Endothelial cell of umbilical vein (primary cell): ENCODE measurements around the gene GRM7. TPM values are rescaled to one million over a fixed set of nuclear protein-coding genes. Genes with fewer than 3 reads are reported as not detected.

Source experiments
- BruUV-seq: library from RNA; stranded (reverse); fragments of 400-500 nt; replicated peaks from 2 replicates; lab custom pipeline; 2021; lab: Mats Ljungman, UMichigan
- CTCF ChIA-PET: fragments of 300-600, 350-600 bp; sonication (Branson Sonifier 250); formaldehyde crosslinking; loops from one replicate; lab custom pipeline; 2021; ENCODE audit warnings: antibody characterized with exemption, inconsistent platforms; lab: Charles Lee
- POLR2A ChIA-PET: fragments of 300-600, 350-600 bp; sonication (Branson Sonifier 250); formaldehyde crosslinking; loops from one replicate; lab custom pipeline; 2021; ENCODE audit warnings: antibody characterized with exemption, inconsistent platforms; lab: Charles Lee
- DNase-seq: peaks from one replicate; pipeline ENCODE4 v3.0.0-alpha.2; 2011; ENCODE audit warnings: low read depth, low spot score
- FAIRE-seq: peaks from 2 replicates; lab custom pipeline; 2011; peaks lifted over from hg19 to GRCh38; lab: Jason Lieb, UNC
- H2AFZ ChIP-seq: 2 replicates; pipeline ENCODE4 v1.6.0; 2012; ENCODE audit warnings: low read depth, low read length, control low read depth, inconsistent platforms
- H3K27ac ChIP-seq: 2 replicates; pipeline ENCODE4 v1.5.1; 2011; ENCODE audit warnings: low read depth, mild to moderate bottlenecking, control low read depth, low read length, moderate library complexity; ENCODE audit not compliant: insufficient read depth
- H3K27me3 ChIP-seq, 2 experiments: 2 replicates each; pipeline versions ENCODE4 v1.6.0 to v1.6.1; 2011; ENCODE audit warnings: low read length in 2 of 2, mixed read lengths in 1 of 2; ENCODE audit not compliant: control insufficient read depth in 2 of 2, insufficient read depth in 2 of 2
- H3K36me3 ChIP-seq, 2 experiments: 2 replicates in 1 of 2; 3 replicates in 1 of 2; pipeline ENCODE4 v1.5.1; 2011; ENCODE audit warnings: low read length in 2 of 2, mild to moderate bottlenecking in 1 of 2, moderate library complexity in 1 of 2; ENCODE audit not compliant: control insufficient read depth in 2 of 2, insufficient read depth in 2 of 2; ENCODE audit errors: extremely low read depth in 1 of 2
- H3K4me1 ChIP-seq: 3 replicates; pipeline ENCODE4 v1.5.1; 2011; ENCODE audit warnings: mild to moderate bottlenecking, low read length; ENCODE audit not compliant: control insufficient read depth, insufficient read depth; ENCODE audit errors: extremely low read depth
- H3K4me2 ChIP-seq: 2 replicates; pipeline ENCODE4 v1.6.1; 2011; ENCODE audit warnings: low read length, control low read depth, mixed read lengths; ENCODE audit not compliant: insufficient read depth
- H3K4me3 ChIP-seq, 3 experiments: fragments of 200-600 bp in 1 of 3; sonication (generic), shearing (Covaris generic) in 1 of 3; replicated peaks in 1 of 3; 2 replicates each; pipeline ENCODE4 v1.5.1; 2011 to 2016; ENCODE audit warnings: control low read depth in 3 of 3, low read length in 3 of 3, mild to moderate bottlenecking in 2 of 3, inconsistent platforms in 1 of 3, low read depth in 1 of 3, moderate library complexity in 1 of 3; ENCODE audit not compliant: insufficient read depth in 1 of 3
- H3K79me2 ChIP-seq: 2 replicates; pipeline ENCODE4 v1.6.0; 2012; ENCODE audit warnings: low read length, inconsistent platforms; ENCODE audit not compliant: control insufficient read depth, insufficient read depth
- H3K9ac ChIP-seq: replicated peaks from 2 replicates; pipeline ENCODE3; 2011; ENCODE audit warnings: low read length, control low read depth; ENCODE audit not compliant: insufficient read depth; ENCODE audit errors: extremely low read depth
- H3K9me1 ChIP-seq: replicated peaks from 3 replicates; pipeline ENCODE4 v1.6.0; 2011; ENCODE audit warnings: mild to moderate bottlenecking, low read length; ENCODE audit not compliant: control insufficient read depth, insufficient read depth; ENCODE audit errors: extremely low read depth
- H3K9me3 ChIP-seq: replicated peaks from 2 replicates; pipeline ENCODE4 v1.5.1; 2012; ENCODE audit warnings: low read length, inconsistent platforms; ENCODE audit not compliant: control insufficient read depth, insufficient read depth
- H4K20me1 ChIP-seq: replicated peaks from 2 replicates; pipeline ENCODE3; 2011; ENCODE audit warnings: mild to moderate bottlenecking, low read length; ENCODE audit not compliant: control insufficient read depth, insufficient read depth; ENCODE audit errors: extremely low read depth
- CTCF ChIP-seq, 2 donors: IDR thresholded peaks; 1 replicate in 1 of 2; 2 replicates in 1 of 2; pipeline ENCODE4 v1.5.1; 2011; ENCODE audit warnings: low read length in 2 of 2, mild to moderate bottlenecking in 2 of 2, moderate library complexity in 2 of 2, control low read depth in 1 of 2, inconsistent platforms in 1 of 2, low read depth in 1 of 2; ENCODE audit not compliant: insufficient read depth in 1 of 2; ENCODE audit errors: extremely low read depth in 1 of 2
- EZH2 ChIP-seq: IDR thresholded peaks from 2 replicates; pipeline ENCODE4 v1.6.1; 2012; ENCODE audit warnings: borderline replicate concordance, low read depth, mild to moderate bottlenecking, moderate library complexity, low read length, inconsistent platforms; ENCODE audit not compliant: severe bottlenecking
- FOS ChIP-seq: IDR thresholded peaks from 2 replicates; pipeline ENCODE4 v1.6.1; 2011; ENCODE audit warnings: mild to moderate bottlenecking, low read length, moderate library complexity, borderline replicate concordance; ENCODE audit not compliant: insufficient read depth
- GATA2 ChIP-seq: IDR thresholded peaks from 2 replicates; pipeline ENCODE4 v1.7.0; 2011; ENCODE audit warnings: low read depth, mild to moderate bottlenecking, moderate library complexity, mixed read lengths, low read length; ENCODE audit not compliant: insufficient read length, insufficient read depth
- JUN ChIP-seq: IDR thresholded peaks from 2 replicates; pipeline ENCODE4 v1.6.1; 2011; ENCODE audit warnings: borderline replicate concordance, low read depth; ENCODE audit not compliant: insufficient read length, insufficient read depth
- MAX ChIP-seq: IDR thresholded peaks from 2 replicates; pipeline ENCODE4 v1.6.1; 2011; ENCODE audit not compliant: insufficient read depth, insufficient read length
- MYC ChIP-seq: IDR thresholded peaks from one replicate; pipeline ENCODE4 v1.6.1; 2011; ENCODE audit warnings: mild to moderate bottlenecking, low read depth, low read length
- POLR2A ChIP-seq: IDR thresholded peaks from 2 replicates; pipeline ENCODE4 v1.6.1; 2012; ENCODE audit warnings: low read depth, mild to moderate bottlenecking, control low read depth, low read length
- POLR2AphosphoS5 ChIP-seq: IDR thresholded peaks from 2 replicates; pipeline ENCODE4 v1.6.1; 2012; ENCODE audit warnings: low read depth, mild to moderate bottlenecking, control low read depth, low read length, moderate library complexity; ENCODE audit not compliant: insufficient read depth
- dilution Hi-C: fragments of 300-500 bp; cut with MboI; formaldehyde crosslinking; loops from one replicate; pipeline ENCODE4 v1.15.0; 2019; ENCODE audit warnings: low sequenced_read_pairs; ENCODE audit not compliant: extremely low pct_ligation_motif_present
- intact Hi-C: fragments of 100-400 bp; cut with micrococcal nuclease; formaldehyde crosslinking; loops from one replicate; pipeline ENCODE4 v1.10.0; 2022
- polyA plus RNA-seq, 4 experiments: library from polyadenylated mRNA; depleted of rRNA in 3 of 4; stranded (reverse) in 3 of 4; unstranded in 1 of 4; fragments of >200 nt; gene quantifications; 2 replicates each; pipeline versions ENCODE4 v1.2.1 to v1.2.3, GENCODE V29; 2011 to 2012; ENCODE audit warnings: missing spikeins in 1 of 4
- total RNA-seq: library from RNA; stranded (reverse); gene quantifications from 2 replicates; pipeline ENCODE4 v1.2.3, GENCODE V29; 2021

Gene GRM7
- total and polyA plus RNA-seq, 2 donors (not counting 3 experiments of a cell fraction or from before 2014, with no cell fraction given) = 0.12 TPM; not detected in 1

GRCh38 chr3:7678521-7678920, 817.6 kb downstream of the GRM7 start:
- no peak overlapping the region for H3K27ac ChIP-seq
- TF ChIP-seq FOS (no peak), JUN (no peak), CTCF (IDR thresholded peaks at IDR 0.05; ENCODE audit: extremely low read depth in 1 of 2, insufficient read depth in 1 of 2, low read depth in 1 of 2, low read length in 2 of 2) (no peak), MYC (no peak), EZH2 (no peak), MAX (no peak), GATA2 (no peak), POLR2AphosphoS5 (no peak), POLR2A (no peak)
- H3K36me3 ChIP-seq = no peaks in the 10 kb centered on the region
- ChIA-PET POLR2A (no interaction called here), CTCF (no interaction called here)
- peaks cover 12% of the 10 kb centered on the region for H3K4me1 ChIP-seq
- dilution Hi-C loops (no loop called here), intact Hi-C loops (no loop called here)
- H3K4me2 ChIP-seq = no peak overlapping the region
- H3K4me3 ChIP-seq = no peak overlapping the region
- H3K79me2 ChIP-seq = no peaks in the 10 kb centered on the region
- no peak overlapping the region for H2AFZ ChIP-seq
- no TSS peak for BruUV-seq
- DNase-seq (no peak), FAIRE-seq (no peak)
- H4K20me1 ChIP-seq = no peaks in the 10 kb centered on the region
- H3K9me3 ChIP-seq = no peaks in the 10 kb centered on the region
- H3K9ac ChIP-seq = no peak overlapping the region
- no peaks in the 10 kb centered on the region for H3K9me1 ChIP-seq
- no peaks in the 10 kb centered on the region for H3K27me3 ChIP-seq
